Lower lobe of right lung (tissue), 2 donors: ENCODE measurements around the gene TEX26. TPM values are rescaled to one million over a fixed set of nuclear protein-coding genes. Genes with fewer than 3 reads are reported as not detected.

ENCODE experiments used
- ATAC-seq, 2 donors: fragments of 200-7000 bp; cut with Tn5 transposase; one replicate each; pipeline ENCODE4 v1.9.1; 2020 to 2022; ENCODE audit warnings: mild to moderate bottlenecking in 2 of 2, moderate library complexity in 2 of 2
- DNase-seq: peaks from one replicate; pipeline ENCODE4 v3.0.0-alpha.2; 2020
- H3K27ac ChIP-seq: fragments of 200-600 bp; one replicate; pipeline ENCODE4 v1.8.0; 2022
- H3K27me3 ChIP-seq: fragments of 200-600 bp; one replicate; pipeline ENCODE4 v1.8.0; 2022; ENCODE audit warnings: low read depth
- H3K36me3 ChIP-seq: fragments of 200-600 bp; one replicate; pipeline ENCODE4 v1.8.0; 2022; ENCODE audit warnings: mild to moderate bottlenecking
- H3K4me1 ChIP-seq: fragments of 200-600 bp; one replicate; pipeline ENCODE4 v1.8.0; 2022
- H3K4me3 ChIP-seq: fragments of 200-600 bp; one replicate; pipeline ENCODE4 v1.8.0; 2022; ENCODE audit warnings: mild to moderate bottlenecking
- H3K9me3 ChIP-seq: fragments of 200-600 bp; one replicate; pipeline ENCODE4 v1.8.0; 2022
- intact Hi-C: fragments of 100-400 bp; cut with DNase I; formaldehyde crosslinking; loops from one replicate; pipeline ENCODE4 v1.11.0; 2022
- total RNA-seq: library from RNA; stranded (reverse); fragmentation: NEBNext Ultra II Directional; extraction: Animal tissue kit (Norgen Biotek cat#: 25700); gene quantifications from one replicate; pipeline ENCODE4 v1.2.1, GENCODE V29; 2021
- TF ChIP-seq, protein P1 (sequence below): fragments of 200-600 bp; IDR thresholded peaks from one replicate; pipeline ENCODE4 v1.8.0; 2022; ENCODE audit warnings: antibody characterized with exemption, mild to moderate bottlenecking
- donor health status: DM: no; HTN: yes; CAD: no; lungs with severe emphysema.

The TEX26 gene
- total RNA-seq, 1 donor from 2014 or later = 0.27 TPM

DNA sequence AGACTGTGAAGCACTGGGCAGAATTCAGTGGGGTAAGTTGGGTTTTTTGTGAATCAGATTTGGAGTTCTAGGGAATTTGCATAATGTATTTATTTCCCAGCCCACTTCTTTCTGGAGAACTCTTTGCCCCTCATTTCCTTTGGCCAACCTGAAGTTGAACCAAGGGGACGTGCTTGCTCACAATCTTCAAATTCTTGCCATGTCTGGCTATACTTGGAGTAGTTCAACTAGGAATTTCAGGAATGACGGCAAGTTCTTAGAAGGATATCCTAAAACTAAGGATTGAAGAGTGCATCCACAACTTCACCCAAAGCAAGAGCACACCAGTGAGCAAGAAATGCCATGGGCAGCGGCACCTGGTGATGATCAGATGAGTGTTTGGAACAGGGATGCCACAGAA lies 88.5 kb downstream of the TEX26 start:
- intact Hi-C loops = no loop called here
- Histone ChIP-seq H3K4me3 (no peak overlapping the region), H3K36me3 (no peaks in the 10 kb centered on the region), H3K27me3 (no peaks in the 10 kb centered on the region), H3K4me1 (no peaks in the 10 kb centered on the region), H3K9me3 (no peaks in the 10 kb centered on the region), H3K27ac (no peak overlapping the region)
- ATAC-seq = no peak
- DNase-seq = no peak
- TF ChIP-seq, protein P1, sequence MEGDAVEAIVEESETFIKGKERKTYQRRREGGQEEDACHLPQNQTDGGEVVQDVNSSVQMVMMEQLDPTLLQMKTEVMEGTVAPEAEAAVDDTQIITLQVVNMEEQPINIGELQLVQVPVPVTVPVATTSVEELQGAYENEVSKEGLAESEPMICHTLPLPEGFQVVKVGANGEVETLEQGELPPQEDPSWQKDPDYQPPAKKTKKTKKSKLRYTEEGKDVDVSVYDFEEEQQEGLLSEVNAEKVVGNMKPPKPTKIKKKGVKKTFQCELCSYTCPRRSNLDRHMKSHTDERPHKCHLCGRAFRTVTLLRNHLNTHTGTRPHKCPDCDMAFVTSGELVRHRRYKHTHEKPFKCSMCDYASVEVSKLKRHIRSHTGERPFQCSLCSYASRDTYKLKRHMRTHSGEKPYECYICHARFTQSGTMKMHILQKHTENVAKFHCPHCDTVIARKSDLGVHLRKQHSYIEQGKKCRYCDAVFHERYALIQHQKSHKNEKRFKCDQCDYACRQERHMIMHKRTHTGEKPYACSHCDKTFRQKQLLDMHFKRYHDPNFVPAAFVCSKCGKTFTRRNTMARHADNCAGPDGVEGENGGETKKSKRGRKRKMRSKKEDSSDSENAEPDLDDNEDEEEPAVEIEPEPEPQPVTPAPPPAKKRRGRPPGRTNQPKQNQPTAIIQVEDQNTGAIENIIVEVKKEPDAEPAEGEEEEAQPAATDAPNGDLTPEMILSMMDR = no peak

DNA sequence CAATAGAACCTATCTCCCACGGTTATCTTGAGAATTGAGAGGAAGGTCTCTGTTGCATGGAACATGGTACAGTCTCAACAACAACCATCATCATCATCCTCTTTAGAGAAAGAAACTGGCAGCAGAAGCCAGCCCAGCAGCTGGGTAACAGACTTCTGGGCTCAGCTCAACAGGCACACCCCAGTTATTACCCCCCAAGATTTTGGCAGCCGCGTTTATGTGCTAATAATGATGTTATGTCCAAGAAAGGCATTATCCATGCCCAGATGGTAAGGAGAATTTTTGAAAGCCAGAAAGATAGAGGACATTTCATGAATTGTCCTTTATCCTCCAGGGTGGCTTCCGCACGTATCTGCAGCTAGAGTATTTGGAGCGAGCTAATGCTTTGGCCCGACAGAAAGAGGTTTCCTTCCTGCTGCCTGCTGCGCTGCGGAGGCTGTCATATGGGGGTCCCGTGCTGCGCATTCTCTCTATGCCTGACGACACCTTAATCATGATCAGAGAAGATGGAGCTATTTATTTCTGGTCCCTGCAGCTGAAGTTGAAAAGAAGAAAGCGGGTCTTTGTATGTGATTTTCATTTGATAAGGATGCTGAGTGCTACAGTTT lies 89.9 kb downstream of the TEX26 start:
- Histone ChIP-seq H3K27me3 (no peaks in the 10 kb centered on the region), H3K9me3 (no peaks in the 10 kb centered on the region), H3K36me3 (no peaks in the 10 kb centered on the region), H3K4me1 (no peaks in the 10 kb centered on the region), H3K4me3 (no peak overlapping the region), H3K27ac (no peak overlapping the region)
- intact Hi-C loops = no loop called here
- TF ChIP-seq, protein P1 = no peak
- ATAC-seq (no peak), DNase-seq (no peak)

DNA sequence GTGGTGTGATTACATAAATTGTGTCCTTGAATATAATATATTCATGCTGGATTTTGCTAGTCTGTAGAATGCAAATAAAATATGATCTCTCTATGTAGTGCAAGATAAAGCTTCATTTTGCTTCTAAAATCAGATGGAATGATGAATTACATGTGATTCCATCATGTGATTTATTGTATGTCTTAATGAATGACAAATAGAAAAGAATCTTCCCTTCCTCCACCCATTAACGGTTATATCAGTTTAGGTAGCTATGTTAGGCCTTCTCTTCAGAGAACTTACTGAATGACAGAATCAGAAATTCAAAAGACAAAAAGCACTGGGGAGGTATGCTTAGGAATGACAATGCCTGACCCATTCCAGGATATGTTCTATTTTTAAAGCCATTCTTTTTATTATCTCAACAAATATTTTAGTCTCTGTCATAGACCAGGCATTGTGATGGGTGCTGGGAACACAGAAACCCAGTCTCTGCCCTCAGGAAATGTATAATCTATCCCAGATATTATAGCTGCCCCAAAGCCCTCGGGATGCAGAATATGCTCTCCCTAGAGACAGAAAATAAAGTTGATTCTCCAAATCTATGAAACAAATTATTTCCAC lies 90.6 kb downstream of the TEX26 start:
- ATAC-seq (no peak), DNase-seq (no peak)
- no peaks in the 10 kb centered on the region for H3K9me3 ChIP-seq
- H3K4me3 ChIP-seq = no peak overlapping the region
- intact Hi-C loops = no loop called here
- no peak overlapping the region for H3K27ac ChIP-seq
- H3K36me3 ChIP-seq = no peaks in the 10 kb centered on the region
- no peaks in the 10 kb centered on the region for H3K27me3 ChIP-seq
- H3K4me1 ChIP-seq = no peaks in the 10 kb centered on the region
- TF ChIP-seq, protein P1 = no peak

Other genes starting within 250 kb of the TEX26 start
- 311 TPM for gene ALOX5AP, start 197.1 kb upstream of the TEX26 start, total RNA-seq
- 7.2 TPM for gene MEDAG, start 26.4 kb upstream of the TEX26 start, total RNA-seq
- gene HSPH1, start 229.2 kb downstream of the TEX26 start, total RNA-seq = 108 TPM